Right atrium auricular region (tissue), 2 donors: ENCODE data around the gene TCF25. TPM values are rescaled to one million over a fixed set of nuclear protein-coding genes. Genes with fewer than 3 reads are reported as not detected.
A peak's percentile ranks its signal among the peaks of the same experiment; 100 is the strongest.
"Not testable (repeated sequence)": the region's sequence is repeated elsewhere in the genome, so short reads cannot be mapped to it uniquely, and the experiment has no call there.

ENCODE experiments used
- DNase-seq: peaks from one replicate; pipeline ENCODE4 v3.0.0-alpha.2; 2019; ENCODE audit warnings: low spot score
- H3K27ac ChIP-seq, 2 donors: fragments of 200-600 bp; sonication (generic); 1 replicate in 1 of 2; 2 replicates in 1 of 2; pipeline ENCODE4 v1.5.1; 2016 to 2019
- H3K27me3 ChIP-seq, 2 donors: fragments of 200-600 bp; sonication (generic); one replicate each; pipeline versions ENCODE4 v1.5.1 to v1.6.0; 2017 to 2019
- H3K36me3 ChIP-seq: fragments of 200-600 bp; sonication (generic); one replicate; pipeline ENCODE4 v1.5.1; 2016
- H3K4me1 ChIP-seq, 2 donors: fragments of 200-600 bp; sonication (generic); one replicate each; pipeline versions ENCODE4 v1.5.1 to v1.6.0; 2017 to 2019
- H3K4me3 ChIP-seq, 2 donors: fragments of 200-600 bp; sonication (generic); 1 replicate in 1 of 2; 2 replicates in 1 of 2; pipeline ENCODE4 v1.5.1; 2017 to 2019; ENCODE audit warnings: mild to moderate bottlenecking in 1 of 2, moderate library complexity in 1 of 2
- H3K9me3 ChIP-seq, 2 donors: fragments of 200-600 bp; sonication (generic); one replicate each; pipeline ENCODE4 v1.5.1; 2019
- total RNA-seq, 2 donors: library from RNA; depleted of rRNA; stranded (reverse); fragments of >200 nt; gene quantifications; one replicate each; pipeline ENCODE4 v1.1.0, GENCODE V29; 2016
- TF ChIP-seq, protein P1 (sequence below), 2 donors: fragments of 200-600 bp; sonication (generic); IDR thresholded peaks; one replicate each; pipeline ENCODE4 v1.5.1; 2019; ENCODE audit warnings: antibody characterized with exemption in 2 of 2

Gene TCF25, protein sequence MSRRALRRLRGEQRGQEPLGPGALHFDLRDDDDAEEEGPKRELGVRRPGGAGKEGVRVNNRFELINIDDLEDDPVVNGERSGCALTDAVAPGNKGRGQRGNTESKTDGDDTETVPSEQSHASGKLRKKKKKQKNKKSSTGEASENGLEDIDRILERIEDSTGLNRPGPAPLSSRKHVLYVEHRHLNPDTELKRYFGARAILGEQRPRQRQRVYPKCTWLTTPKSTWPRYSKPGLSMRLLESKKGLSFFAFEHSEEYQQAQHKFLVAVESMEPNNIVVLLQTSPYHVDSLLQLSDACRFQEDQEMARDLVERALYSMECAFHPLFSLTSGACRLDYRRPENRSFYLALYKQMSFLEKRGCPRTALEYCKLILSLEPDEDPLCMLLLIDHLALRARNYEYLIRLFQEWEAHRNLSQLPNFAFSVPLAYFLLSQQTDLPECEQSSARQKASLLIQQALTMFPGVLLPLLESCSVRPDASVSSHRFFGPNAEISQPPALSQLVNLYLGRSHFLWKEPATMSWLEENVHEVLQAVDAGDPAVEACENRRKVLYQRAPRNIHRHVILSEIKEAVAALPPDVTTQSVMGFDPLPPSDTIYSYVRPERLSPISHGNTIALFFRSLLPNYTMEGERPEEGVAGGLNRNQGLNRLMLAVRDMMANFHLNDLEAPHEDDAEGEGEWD
- total RNA-seq: 100 to 1,000 TPM in 1 of 2 donors, 10 to 100 TPM in 1; 91.8 to 108 TPM

DNA sequence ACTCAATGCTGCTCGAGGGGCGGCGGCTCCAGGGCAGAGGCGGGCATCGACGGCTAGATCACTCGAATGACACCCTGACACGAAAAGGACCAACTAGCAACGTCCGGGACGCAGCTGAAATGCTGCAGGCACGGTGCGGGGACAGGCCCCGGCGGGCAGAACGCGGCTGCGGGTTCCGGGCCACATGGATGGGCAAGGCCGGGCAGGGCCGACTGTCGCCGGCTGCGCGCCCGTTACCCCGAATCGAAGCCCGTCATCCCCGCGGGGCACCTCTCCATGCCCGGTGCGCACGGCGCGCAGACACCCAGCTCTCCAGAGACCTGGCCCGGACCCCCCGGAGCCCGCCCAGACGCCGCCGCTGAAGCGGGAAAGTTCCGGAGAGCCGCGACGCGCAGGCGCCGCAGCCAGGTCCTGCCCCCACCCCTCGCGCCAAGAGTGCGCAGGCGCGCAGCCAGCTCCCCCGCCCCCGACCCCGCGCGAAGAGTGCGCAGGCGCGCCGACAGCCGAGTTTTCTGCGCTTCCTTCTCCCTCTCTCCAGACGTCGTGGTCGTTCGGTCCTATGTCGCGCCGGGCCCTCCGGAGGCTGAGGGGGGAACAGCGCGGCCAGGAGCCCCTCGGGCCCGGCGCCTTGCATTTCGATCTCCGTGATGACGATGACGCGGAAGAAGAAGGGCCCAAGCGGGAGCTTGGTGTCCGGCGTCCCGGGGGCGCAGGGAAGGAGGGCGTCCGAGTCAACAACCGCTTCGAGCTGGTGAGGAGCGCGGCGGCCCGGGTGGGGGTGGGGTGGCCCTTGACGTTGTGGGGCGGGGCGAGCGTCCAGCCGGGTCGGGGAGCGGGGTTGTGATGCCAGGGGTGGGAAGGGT, at the start of gene TCF25:
TSS of gene TCF25 (plus strand) at position 484 of the 863 bp plus-strand sequence. CDS start at position 560, 76 bp downstream.
- peaks cover 7% of the 10 kb centered on the region for H3K36me3 ChIP-seq
- TF ChIP-seq, protein P1, sequence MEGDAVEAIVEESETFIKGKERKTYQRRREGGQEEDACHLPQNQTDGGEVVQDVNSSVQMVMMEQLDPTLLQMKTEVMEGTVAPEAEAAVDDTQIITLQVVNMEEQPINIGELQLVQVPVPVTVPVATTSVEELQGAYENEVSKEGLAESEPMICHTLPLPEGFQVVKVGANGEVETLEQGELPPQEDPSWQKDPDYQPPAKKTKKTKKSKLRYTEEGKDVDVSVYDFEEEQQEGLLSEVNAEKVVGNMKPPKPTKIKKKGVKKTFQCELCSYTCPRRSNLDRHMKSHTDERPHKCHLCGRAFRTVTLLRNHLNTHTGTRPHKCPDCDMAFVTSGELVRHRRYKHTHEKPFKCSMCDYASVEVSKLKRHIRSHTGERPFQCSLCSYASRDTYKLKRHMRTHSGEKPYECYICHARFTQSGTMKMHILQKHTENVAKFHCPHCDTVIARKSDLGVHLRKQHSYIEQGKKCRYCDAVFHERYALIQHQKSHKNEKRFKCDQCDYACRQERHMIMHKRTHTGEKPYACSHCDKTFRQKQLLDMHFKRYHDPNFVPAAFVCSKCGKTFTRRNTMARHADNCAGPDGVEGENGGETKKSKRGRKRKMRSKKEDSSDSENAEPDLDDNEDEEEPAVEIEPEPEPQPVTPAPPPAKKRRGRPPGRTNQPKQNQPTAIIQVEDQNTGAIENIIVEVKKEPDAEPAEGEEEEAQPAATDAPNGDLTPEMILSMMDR (IDR thresholded peaks at IDR 0.05): no peak
- no peaks in the 10 kb centered on the region for H3K9me3 ChIP-seq
- DNase-seq: peak; percentile 75
- H3K27ac ChIP-seq: peak within 1 kb of the TSS; percentile 100
- H3K4me1 ChIP-seq: peaks cover 0 to 19% of the 10 kb centered on the region in 2 donors
- H3K4me3 ChIP-seq: peak within 1 kb of the TSS; percentile 81 to 93
- H3K27me3 ChIP-seq: no peaks in the 10 kb centered on the region

DNA sequence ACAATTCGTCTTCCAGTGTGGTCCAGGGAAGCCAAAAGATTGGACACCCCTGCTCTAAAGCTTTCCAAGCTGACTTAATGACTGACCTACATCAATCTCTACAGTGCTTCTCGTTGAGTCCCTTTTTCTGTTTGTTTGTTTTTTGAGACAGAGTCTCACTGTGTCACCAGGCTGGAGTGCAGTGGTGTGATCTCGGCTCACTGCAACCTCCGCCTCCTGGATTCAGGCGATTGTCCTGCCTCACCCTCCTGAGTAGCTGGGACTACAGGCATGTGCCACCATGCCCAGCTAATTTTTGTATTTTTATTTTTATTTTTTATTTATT, 49.6 kb upstream of the TCF25 start:
- not testable (repeated sequence) for H3K9me3 ChIP-seq, DNase-seq, H3K4me3 ChIP-seq, H3K36me3 ChIP-seq, H3K27me3 ChIP-seq, H3K27ac ChIP-seq
- peaks cover 0 to 17% of the 10 kb centered on the region in 2 donors for H3K4me1 ChIP-seq

DNA sequence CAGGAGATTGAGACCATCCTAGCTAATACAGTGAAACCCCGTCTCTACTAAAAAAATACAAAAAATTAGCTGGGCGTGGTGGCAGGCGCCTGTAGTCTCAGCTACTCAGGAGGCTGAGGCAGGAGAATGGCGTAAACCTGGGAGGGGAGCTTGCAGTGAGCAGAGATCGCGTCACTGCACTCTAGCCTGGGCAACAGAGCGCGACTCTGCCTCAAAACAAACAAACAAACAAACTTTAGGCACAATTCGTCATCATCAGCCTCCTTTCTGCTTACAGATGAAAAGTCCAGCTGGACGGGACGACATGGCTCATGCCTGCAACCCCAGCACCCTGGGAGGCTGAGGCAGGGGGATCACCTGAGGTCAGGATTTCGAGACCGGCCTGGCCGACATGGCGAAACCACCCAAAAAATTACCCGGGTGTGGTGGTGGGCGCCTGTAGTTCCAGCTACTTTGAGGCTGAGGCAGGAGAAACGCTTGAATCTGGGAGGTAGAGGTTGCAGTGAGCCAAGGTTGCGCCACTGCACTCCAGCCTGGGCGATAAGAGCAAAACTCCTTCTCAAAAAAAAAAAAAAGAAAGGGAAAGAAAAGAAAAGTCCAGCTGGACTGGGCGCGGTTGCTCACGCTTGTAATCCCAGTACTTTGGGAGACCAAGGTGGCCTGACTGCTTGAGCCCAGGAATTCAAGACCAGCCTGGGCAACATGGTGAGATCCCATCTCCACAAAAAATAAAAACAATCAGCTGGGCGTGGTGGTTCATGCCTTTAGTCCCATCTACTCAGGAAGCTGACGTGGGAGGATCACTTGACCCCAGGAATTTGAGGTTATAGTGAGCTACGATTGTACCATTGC, 46.6 kb upstream of the TCF25 start:
- Histone ChIP-seq H3K36me3 (no peaks in the 10 kb centered on the region), H3K27ac (peak overlapping the region; percentile 90 to 94), H3K27me3 (no peaks in the 10 kb centered on the region), H3K4me1 (peaks cover 0 to 15% of the 10 kb centered on the region in 2 donors), H3K4me3 (no peak overlapping the region), H3K9me3 (no peaks in the 10 kb centered on the region)
- TF ChIP-seq, protein P1 (IDR thresholded peaks at IDR 0.05): no peak
- DNase-seq: no peak

DNA sequence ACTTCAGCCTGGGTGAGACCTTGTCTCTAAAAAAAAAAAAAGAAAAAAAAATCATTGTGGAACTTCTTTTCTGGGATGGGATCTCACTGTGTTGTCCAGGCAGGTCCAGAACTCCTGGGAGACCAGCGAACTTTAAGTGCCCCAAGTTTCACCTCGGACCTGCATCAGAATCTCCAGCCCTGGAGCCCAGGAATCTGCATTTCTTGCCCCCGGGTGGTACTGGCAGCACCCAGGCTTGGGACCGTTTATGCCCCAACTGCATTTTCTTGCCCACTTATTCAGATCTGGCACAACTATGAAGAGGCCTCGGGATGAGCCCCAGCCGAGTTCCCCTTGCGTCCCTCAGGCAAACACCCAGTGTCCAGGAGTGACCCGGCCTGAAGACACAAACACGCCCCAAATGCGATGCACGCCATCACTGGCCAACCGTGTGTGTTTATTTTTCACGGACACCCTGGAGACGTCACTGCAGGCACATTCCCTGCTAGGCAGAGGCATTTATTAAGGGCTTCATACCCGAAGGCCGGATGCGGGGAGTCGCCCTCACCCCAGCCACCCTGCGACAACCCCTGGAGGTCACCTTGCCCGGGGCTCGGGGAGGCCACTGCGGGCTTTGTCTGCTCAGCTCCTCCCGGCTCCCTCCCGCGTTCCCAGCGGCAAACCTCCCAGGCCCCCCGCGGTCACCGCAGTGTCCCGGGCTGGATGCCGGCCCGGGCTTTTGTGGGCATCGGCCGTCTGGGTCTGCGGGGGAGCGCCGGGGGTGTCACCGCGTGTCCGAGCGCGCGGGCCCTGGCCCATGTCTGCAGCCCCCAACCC, 45.8 kb upstream of the TCF25 start:
- Histone ChIP-seq H3K27me3 (no peaks in the 10 kb centered on the region), H3K27ac (peak overlapping the region; percentile 90 to 94), H3K9me3 (no peaks in the 10 kb centered on the region), H3K36me3 (no peaks in the 10 kb centered on the region), H3K4me3 (peak overlapping the region; percentile 61 to 67), H3K4me1 (peaks cover 0 to 15% of the 10 kb centered on the region in 2 donors)
- peak; percentile 66 for DNase-seq
- TF ChIP-seq, protein P1 (IDR thresholded peaks at IDR 0.05): no peak

DNA sequence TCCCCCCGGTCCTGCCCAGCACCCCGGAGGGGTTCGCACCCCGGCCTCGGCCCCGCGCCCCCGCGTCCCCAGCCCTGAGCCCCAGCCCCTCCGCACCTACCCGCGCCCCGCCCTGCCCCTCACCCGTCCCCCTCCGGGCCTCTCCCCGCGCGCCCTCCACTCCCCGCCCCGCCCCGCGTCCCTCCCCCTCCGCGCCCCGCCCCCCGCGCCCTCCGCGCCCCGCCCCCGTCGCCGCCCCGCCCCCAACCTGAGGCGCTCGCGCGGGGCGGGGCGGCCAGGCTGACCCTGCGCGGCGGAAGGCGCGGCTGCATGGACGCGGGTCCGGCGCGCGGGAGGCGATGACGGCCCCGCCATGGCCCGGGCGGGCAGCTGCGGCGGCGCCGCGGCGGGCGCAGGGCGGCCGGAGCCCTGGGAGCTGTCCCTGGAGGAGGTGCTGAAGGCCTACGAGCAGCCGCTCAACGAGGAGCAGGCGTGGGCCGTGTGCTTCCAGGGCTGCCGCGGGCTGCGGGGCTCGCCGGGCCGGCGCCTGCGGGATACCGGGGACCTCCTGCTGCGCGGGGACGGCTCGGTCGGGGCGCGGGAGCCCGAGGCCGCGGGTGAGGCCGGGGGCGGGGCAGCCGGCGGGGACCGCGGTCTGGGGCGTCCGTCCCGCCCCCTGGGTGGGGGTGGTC, 45.1 kb upstream of the TCF25 start, which contains the start of gene SPIRE2:
TSS of gene SPIRE2 (plus strand) at position 277 of the 671 bp plus-strand sequence. CDS start at position 353, 76 bp downstream.
- no peak for DNase-seq
- TF ChIP-seq, protein P1 (IDR thresholded peaks at IDR 0.05): no peak
- Histone ChIP-seq H3K4me3 (peak within 1 kb of the TSS; percentile 61 to 67), H3K36me3 (no peaks in the 10 kb centered on the region), H3K4me1 (peaks cover 0 to 15% of the 10 kb centered on the region in 2 donors), H3K9me3 (no peaks in the 10 kb centered on the region), H3K27me3 (no peaks in the 10 kb centered on the region), H3K27ac (peak within 1 kb of the TSS; percentile 90 to 94)
